Measurements from ENCODE around the gene OR6N1. TPM values are rescaled to one million over a fixed set of nuclear protein-coding genes. Genes with fewer than 3 reads are reported as not detected.

OR6N1 gene
- total RNA-seq, 1 experiment from 2014 or later, result not detected

DNA sequence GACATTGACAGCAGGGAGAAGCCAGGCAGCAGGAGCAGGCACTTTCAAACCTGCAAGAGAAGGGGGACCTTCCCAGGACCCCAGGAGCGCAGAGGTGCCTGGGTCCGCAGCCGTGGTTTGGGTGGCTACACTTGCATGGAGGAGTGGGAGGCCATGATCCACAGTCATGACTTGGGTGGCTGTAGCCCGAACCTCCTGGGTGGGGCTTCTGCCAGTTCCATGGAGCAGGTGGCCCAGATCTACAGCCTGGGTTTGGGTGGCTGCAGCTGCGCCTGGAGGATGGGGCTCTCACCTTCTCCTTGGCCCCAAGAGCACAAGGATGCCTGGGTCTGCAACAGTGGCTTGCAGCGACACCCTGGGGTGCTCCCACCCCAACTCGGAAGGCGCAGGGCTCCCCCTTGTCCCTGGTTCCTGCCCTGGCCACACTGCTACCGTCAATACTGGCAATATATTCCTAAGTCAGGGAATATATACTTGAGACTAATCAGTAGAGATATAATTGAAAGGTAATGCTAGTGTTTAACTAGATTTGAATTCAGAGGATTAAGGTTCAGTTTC is 19.8 kb downstream of the OR6N1 start:
- Histone ChIP-seq H3K27ac (ENCODE audit: low read depth, low read length, poor library complexity, severe bottlenecking) (no peak overlapping the region), H3K27me3 (replicated peaks; ENCODE audit: insufficient read depth, low read depth, low read length, poor library complexity) (peaks cover 7% of the 10 kb centered on the region), H3K4me1 (ENCODE audit: insufficient read depth, low read length, poor library complexity, severe bottlenecking) (no peaks in the 10 kb centered on the region), H3K9me3 (ENCODE audit: low read depth, low read length, poor library complexity, severe bottlenecking) (no peaks in the 10 kb centered on the region), H3K36me3 (ENCODE audit: insufficient read depth, low read length, poor library complexity, severe bottlenecking) (no peaks in the 10 kb centered on the region), H3K4me3 (ENCODE audit: low read depth, low read length, poor library complexity, severe bottlenecking) (no peak overlapping the region)
- BruUV-seq (replicated peaks), result no TSS peak
- intact Hi-C loops (cut with micrococcal nuclease; ENCODE audit: unreplicated experiment), result no loop called here
- no peak for DNase-seq (ENCODE audit: low spot score)
- TF ChIP-seq, protein P1, sequence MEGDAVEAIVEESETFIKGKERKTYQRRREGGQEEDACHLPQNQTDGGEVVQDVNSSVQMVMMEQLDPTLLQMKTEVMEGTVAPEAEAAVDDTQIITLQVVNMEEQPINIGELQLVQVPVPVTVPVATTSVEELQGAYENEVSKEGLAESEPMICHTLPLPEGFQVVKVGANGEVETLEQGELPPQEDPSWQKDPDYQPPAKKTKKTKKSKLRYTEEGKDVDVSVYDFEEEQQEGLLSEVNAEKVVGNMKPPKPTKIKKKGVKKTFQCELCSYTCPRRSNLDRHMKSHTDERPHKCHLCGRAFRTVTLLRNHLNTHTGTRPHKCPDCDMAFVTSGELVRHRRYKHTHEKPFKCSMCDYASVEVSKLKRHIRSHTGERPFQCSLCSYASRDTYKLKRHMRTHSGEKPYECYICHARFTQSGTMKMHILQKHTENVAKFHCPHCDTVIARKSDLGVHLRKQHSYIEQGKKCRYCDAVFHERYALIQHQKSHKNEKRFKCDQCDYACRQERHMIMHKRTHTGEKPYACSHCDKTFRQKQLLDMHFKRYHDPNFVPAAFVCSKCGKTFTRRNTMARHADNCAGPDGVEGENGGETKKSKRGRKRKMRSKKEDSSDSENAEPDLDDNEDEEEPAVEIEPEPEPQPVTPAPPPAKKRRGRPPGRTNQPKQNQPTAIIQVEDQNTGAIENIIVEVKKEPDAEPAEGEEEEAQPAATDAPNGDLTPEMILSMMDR (conservative IDR thresholded peaks at IDR 0.05; ENCODE audit: low read depth, low read length), result no peak
- no peak for TF ChIP-seq EZH2 (IDR thresholded peaks at IDR 0.05; ENCODE audit: borderline replicate concordance, low read depth, low read length, poor library complexity, severe bottlenecking)
- CTCF ChIA-PET, result no interaction called here
- POLR2A ChIA-PET (ENCODE audit: low non-redundant PET), result no interaction called here

DNA sequence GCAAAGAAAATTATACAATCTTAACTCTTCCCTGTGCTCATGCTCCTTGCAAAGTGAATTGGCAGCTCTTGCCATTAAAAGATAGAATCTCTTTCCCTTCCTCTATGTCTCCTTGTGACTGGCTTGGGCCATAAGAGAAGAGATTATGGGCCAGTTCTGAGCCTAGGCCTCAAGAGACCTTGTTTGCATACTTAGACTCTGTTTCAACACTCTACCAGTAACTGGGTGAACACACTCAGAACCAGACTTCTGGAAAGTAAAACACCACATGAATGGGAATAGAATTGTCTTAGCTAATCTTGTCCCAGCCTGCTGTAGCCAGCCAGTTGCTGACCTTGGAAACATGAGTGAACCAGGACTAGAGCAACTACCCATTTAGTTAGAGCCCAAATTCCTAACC is 36.1 kb downstream of the OR6N1 start:
- BruUV-seq (replicated peaks), result no TSS peak
- Histone ChIP-seq H3K36me3 (ENCODE audit: insufficient read depth, low read length, poor library complexity, severe bottlenecking) (no peaks in the 10 kb centered on the region), H3K27me3 (replicated peaks; ENCODE audit: insufficient read depth, low read depth, low read length, poor library complexity) (peaks cover 26% of the 10 kb centered on the region), H3K4me3 (ENCODE audit: low read depth, low read length, poor library complexity, severe bottlenecking) (no peak overlapping the region), H3K27ac (ENCODE audit: low read depth, low read length, poor library complexity, severe bottlenecking) (no peak overlapping the region), H3K9me3 (ENCODE audit: low read depth, low read length, poor library complexity, severe bottlenecking) (no peaks in the 10 kb centered on the region), H3K4me1 (ENCODE audit: insufficient read depth, low read length, poor library complexity, severe bottlenecking) (no peaks in the 10 kb centered on the region)
- CTCF ChIA-PET, result no interaction called here
- POLR2A ChIA-PET (ENCODE audit: low non-redundant PET), result no interaction called here
- no peak for DNase-seq (ENCODE audit: low spot score)
- TF ChIP-seq EZH2 (IDR thresholded peaks at IDR 0.05; ENCODE audit: borderline replicate concordance, low read depth, low read length, poor library complexity, severe bottlenecking), result no peak
- TF ChIP-seq, protein P1 (conservative IDR thresholded peaks at IDR 0.05; ENCODE audit: low read depth, low read length), result no peak
- intact Hi-C loops (cut with micrococcal nuclease; ENCODE audit: unreplicated experiment), result no loop called here

DNA sequence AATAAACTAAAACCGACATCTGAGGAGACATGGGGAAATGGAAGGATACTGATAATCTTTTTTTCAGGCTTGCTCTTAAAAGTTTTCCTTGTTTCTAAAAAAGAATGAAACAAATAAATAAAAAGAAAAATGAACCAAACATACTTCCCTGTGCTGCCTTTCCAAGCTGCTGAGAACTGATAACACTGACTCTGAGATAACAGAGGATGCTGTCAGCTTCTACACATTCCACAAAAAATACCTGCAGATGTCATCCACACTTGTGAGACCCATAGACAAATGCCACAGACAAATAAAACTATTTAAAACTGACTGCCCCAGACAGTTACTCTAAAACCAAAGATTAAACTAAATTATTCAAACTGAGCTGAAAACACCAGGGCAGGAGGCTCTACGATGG is 39.5 kb downstream of the OR6N1 start:
- ChIA-PET POLR2A (ENCODE audit: low non-redundant PET) (no interaction called here), CTCF (no interaction called here)
- Histone ChIP-seq H3K36me3 (ENCODE audit: insufficient read depth, low read length, poor library complexity, severe bottlenecking) (no peaks in the 10 kb centered on the region), H3K27me3 (replicated peaks; ENCODE audit: insufficient read depth, low read depth, low read length, poor library complexity) (peaks cover 23% of the 10 kb centered on the region), H3K4me1 (ENCODE audit: insufficient read depth, low read length, poor library complexity, severe bottlenecking) (no peaks in the 10 kb centered on the region), H3K4me3 (ENCODE audit: low read depth, low read length, poor library complexity, severe bottlenecking) (no peak overlapping the region), H3K9me3 (ENCODE audit: low read depth, low read length, poor library complexity, severe bottlenecking) (no peaks in the 10 kb centered on the region), H3K27ac (ENCODE audit: low read depth, low read length, poor library complexity, severe bottlenecking) (no peak overlapping the region)
- TF ChIP-seq, protein P1 (conservative IDR thresholded peaks at IDR 0.05; ENCODE audit: low read depth, low read length), result no peak
- no peak for TF ChIP-seq EZH2 (IDR thresholded peaks at IDR 0.05; ENCODE audit: borderline replicate concordance, low read depth, low read length, poor library complexity, severe bottlenecking)
- BruUV-seq (replicated peaks), result no TSS peak
- DNase-seq (ENCODE audit: low spot score), result no peak
- intact Hi-C loops (cut with micrococcal nuclease; ENCODE audit: unreplicated experiment), result no loop called here
